Activated T-helper 2 cell treated with anti-CD3 and anti-CD28 coated beads, Interferon-gamma antibody, Interleukin-2, Interleukin-4, amounts not matched to agents 10 μg/mL and 5 μg/mL and 100 μg/mL, durations not matched to agents 14 hours and 24 hours and 36 hours (primary cell): Measurements from ENCODE around the gene PRKG1. TPM values are rescaled to one million over a fixed set of nuclear protein-coding genes. Genes with fewer than 3 reads are reported as not detected.

Source experiments
- DNase-seq: peaks from one replicate; pipeline ENCODE4 v3.0.0; 2021; ENCODE audit warnings: low spot score
- H3K27ac Mint-ChIP-seq: one replicate; pipeline ENCODE4 v1.8.0; 2021; ENCODE audit warnings: mixed read lengths
- H3K27me3 Mint-ChIP-seq: one replicate; pipeline ENCODE4 v1.8.0; 2021; ENCODE audit warnings: low read depth, mixed read lengths
- H3K36me3 Mint-ChIP-seq: one replicate; pipeline ENCODE4 v1.8.0; 2021; ENCODE audit warnings: low read depth, mixed read lengths
- H3K4me1 Mint-ChIP-seq: one replicate; pipeline ENCODE4 v1.8.0; 2021; ENCODE audit warnings: low read depth, mixed read lengths
- H3K4me3 Mint-ChIP-seq: one replicate; pipeline ENCODE4 v1.8.0; 2021; ENCODE audit warnings: low read depth, mild to moderate bottlenecking, moderate library complexity, mixed read lengths
- H3K9me3 Mint-ChIP-seq: one replicate; pipeline ENCODE4 v1.8.0; 2021; ENCODE audit warnings: mixed read lengths
- intact Hi-C: fragments of 100-400 bp; cut with micrococcal nuclease; formaldehyde crosslinking; loops from one replicate; pipeline ENCODE4 v1.15.1; 2023
- total RNA-seq: library from RNA; stranded (reverse); gene quantifications from 2 replicates; pipeline ENCODE4 v1.2.3, GENCODE V29; 2022

The PRKG1 gene
- total RNA-seq, 1 donor from 2014 or later: not detected

DNA sequence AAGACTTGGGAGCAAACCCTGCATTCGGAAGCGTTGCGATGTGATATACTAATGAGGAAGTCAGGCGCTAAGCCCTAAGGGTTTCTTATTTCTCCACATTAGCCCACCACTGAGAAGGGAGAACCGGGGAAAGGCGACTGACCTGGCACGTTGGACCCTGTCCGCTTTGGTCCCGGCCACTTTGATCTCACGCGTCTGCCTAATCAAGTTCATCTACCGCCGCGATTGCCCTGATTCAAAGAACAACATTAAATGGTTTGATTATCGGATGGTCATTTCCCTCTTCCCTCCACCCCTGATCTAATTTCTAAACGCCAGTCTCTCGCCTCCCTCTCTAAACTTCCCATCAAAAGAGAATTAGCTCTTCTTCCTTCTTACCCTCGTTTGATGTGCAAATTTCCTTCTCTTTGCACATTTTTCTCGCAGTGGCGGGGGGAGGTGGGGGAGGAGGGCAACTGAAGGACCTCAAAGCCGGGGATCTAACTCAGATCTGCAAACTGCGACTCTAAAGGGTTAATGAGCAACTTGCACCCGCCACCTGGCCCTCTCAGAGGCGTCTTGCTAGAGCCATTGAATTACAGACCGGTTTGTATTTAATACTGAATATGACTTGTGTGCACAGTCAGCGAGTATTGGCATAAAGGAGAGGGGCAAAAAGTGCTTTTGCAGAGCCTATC lies 1239.1 kb downstream of the PRKG1 start:
- DNase-seq: no peak
- Mint-ChIP-seq H3K4me3 (no peak overlapping the region), H3K36me3 (no peaks in the 10 kb centered on the region), H3K4me1 (peaks cover 6% of the 10 kb centered on the region), H3K9me3 (no peaks in the 10 kb centered on the region), H3K27me3 (peaks cover 56% of the 10 kb centered on the region), H3K27ac (peak overlapping the region; percentile 47)
- intact Hi-C loops: no loop called here

- peaks cover 48% of the 10 kb centered on the region for H3K27me3 Mint-ChIP-seq
- H3K36me3 Mint-ChIP-seq: no peaks in the 10 kb centered on the region
- peak within 1 kb of the TSS; percentile 0 for H3K4me3 Mint-ChIP-seq
- peak within 1 kb of the TSS; percentile 47 for H3K27ac Mint-ChIP-seq
- H3K4me1 Mint-ChIP-seq: peaks cover 6% of the 10 kb centered on the region
- intact Hi-C loops: no loop called here
- peak; percentile 10 for DNase-seq
- H3K9me3 Mint-ChIP-seq: no peaks in the 10 kb centered on the region
Measured at GRCh38 chr10:52313933-52314821, 1239.9 kb downstream of the PRKG1 start, which contains the start of gene DKK1. DKK1 (plus strand) TSS chr10:52314281; CDS start chr10:52314435, 154 bp downstream.

DNA sequence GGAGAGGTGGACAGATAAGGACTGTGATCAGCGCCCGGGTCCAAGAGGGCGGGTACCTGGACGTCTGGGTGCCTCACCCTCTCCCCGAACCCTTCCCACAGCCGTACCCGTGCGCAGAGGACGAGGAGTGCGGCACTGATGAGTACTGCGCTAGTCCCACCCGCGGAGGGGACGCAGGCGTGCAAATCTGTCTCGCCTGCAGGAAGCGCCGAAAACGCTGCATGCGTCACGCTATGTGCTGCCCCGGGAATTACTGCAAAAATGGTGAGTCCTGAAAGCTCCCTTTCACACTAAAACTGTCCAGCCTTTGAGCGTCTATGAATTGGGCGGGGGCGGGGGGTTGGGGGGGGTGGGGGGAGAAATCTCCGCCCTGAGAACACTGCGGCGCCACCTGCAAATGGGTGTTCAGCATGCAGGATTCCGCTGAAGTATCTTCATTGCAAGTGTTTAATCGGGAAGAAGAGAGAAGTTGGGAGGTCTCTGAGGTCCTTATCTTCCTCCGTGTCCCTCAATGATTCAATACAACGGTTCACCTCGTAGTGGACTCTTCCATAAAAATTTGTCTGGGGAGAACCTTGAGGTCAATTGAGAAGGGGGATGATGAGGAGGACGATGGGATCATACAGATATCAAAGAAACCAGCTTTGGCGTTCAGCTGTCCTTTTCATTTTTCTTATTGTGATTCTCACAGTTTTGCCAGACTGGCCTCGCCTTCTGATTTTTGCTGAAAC lies 1240.7 kb downstream of the PRKG1 start:
- no peaks in the 10 kb centered on the region for H3K9me3 Mint-ChIP-seq

GRCh38 chr10:52316001-52316400 lies 1241.7 kb downstream of the PRKG1 start:
- Mint-ChIP-seq H3K27ac (no peak overlapping the region), H3K36me3 (no peaks in the 10 kb centered on the region), H3K27me3 (peaks cover 40% of the 10 kb centered on the region), H3K9me3 (no peaks in the 10 kb centered on the region), H3K4me3 (no peak overlapping the region), H3K4me1 (peaks cover 6% of the 10 kb centered on the region)
- intact Hi-C loops: no loop called here
- DNase-seq: no peak

More for the DNA sequence above, 1240.7 kb downstream of the PRKG1 start:
- H3K27me3 Mint-ChIP-seq: peaks cover 44% of the 10 kb centered on the region
- H3K4me3 Mint-ChIP-seq: no peak overlapping the region
- H3K27ac Mint-ChIP-seq: no peak overlapping the region
- DNase-seq: no peak
- intact Hi-C loops: no loop called here
- no peaks in the 10 kb centered on the region for H3K36me3 Mint-ChIP-seq
- H3K4me1 Mint-ChIP-seq: peaks cover 6% of the 10 kb centered on the region

- peaks cover 6% of the 10 kb centered on the region for H3K4me1 Mint-ChIP-seq
- peaks cover 37% of the 10 kb centered on the region for H3K27me3 Mint-ChIP-seq
- H3K27ac Mint-ChIP-seq: no peak overlapping the region
- H3K9me3 Mint-ChIP-seq: no peaks in the 10 kb centered on the region
- intact Hi-C loops: no loop called here
- DNase-seq: no peak
- no peak overlapping the region for H3K4me3 Mint-ChIP-seq
- H3K36me3 Mint-ChIP-seq: no peaks in the 10 kb centered on the region
Measured at GRCh38 chr10:52316500-52316899, 1242.2 kb downstream of the PRKG1 start.

GRCh38 chr10:52318136-52318701 lies 1243.9 kb downstream of the PRKG1 start:
- intact Hi-C loops: no loop called here
- peaks cover 24% of the 10 kb centered on the region for H3K27me3 Mint-ChIP-seq

GRCh38 chr10:52318822-52319464 lies 1244.7 kb downstream of the PRKG1 start:
- no peak for DNase-seq
- H3K27me3 Mint-ChIP-seq: peaks cover 18% of the 10 kb centered on the region
- H3K4me3 Mint-ChIP-seq: no peak overlapping the region
- peaks cover 4% of the 10 kb centered on the region for H3K4me1 Mint-ChIP-seq
- intact Hi-C loops: no loop called here
- H3K36me3 Mint-ChIP-seq: no peaks in the 10 kb centered on the region
- H3K9me3 Mint-ChIP-seq: no peaks in the 10 kb centered on the region
- no peak overlapping the region for H3K27ac Mint-ChIP-seq

More at GRCh38 chr10:52318136-52318701, 1243.9 kb downstream of the PRKG1 start:
- Mint-ChIP-seq H3K36me3 (no peaks in the 10 kb centered on the region), H3K4me1 (peaks cover 5% of the 10 kb centered on the region), H3K27ac (no peak overlapping the region), H3K4me3 (no peak overlapping the region), H3K9me3 (no peaks in the 10 kb centered on the region)
- DNase-seq: no peak

- DNase-seq: no peak
- no peaks in the 10 kb centered on the region for H3K4me1 Mint-ChIP-seq
- H3K36me3 Mint-ChIP-seq: no peaks in the 10 kb centered on the region
- H3K9me3 Mint-ChIP-seq: no peaks in the 10 kb centered on the region
- H3K4me3 Mint-ChIP-seq: no peak overlapping the region
- intact Hi-C loops: no loop called here
- no peak overlapping the region for H3K27ac Mint-ChIP-seq
- peaks cover 10% of the 10 kb centered on the region for H3K27me3 Mint-ChIP-seq
Measured at GRCh38 chr10:52319926-52320325, 1245.6 kb downstream of the PRKG1 start.

DNA sequence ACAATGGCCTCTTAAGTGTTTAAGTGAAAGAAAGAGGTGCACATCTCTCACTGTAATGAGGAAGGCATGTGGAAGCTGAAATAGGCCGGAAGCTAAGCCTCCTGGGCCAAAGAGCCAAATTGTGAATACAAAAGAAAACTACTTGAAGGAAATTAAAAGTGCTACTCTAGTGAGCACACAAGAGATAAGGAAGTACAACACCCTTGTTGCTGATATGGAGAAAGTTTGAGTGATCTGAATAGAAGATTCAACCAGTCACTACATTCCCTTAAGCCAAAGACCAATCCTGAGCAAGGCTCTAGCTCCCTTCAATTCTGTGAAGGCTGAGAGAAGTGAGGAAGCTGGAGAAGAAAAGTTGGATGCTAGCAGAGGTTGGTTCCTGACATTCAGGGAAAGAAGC lies 1248.0 kb downstream of the PRKG1 start:
- no peak overlapping the region for H3K27ac Mint-ChIP-seq
- no peaks in the 10 kb centered on the region for H3K9me3 Mint-ChIP-seq
- H3K27me3 Mint-ChIP-seq: no peaks in the 10 kb centered on the region
- DNase-seq: no peak
- no peaks in the 10 kb centered on the region for H3K36me3 Mint-ChIP-seq
- intact Hi-C loops: no loop called here
- H3K4me1 Mint-ChIP-seq: no peaks in the 10 kb centered on the region
- H3K4me3 Mint-ChIP-seq: no peak overlapping the region

DNA sequence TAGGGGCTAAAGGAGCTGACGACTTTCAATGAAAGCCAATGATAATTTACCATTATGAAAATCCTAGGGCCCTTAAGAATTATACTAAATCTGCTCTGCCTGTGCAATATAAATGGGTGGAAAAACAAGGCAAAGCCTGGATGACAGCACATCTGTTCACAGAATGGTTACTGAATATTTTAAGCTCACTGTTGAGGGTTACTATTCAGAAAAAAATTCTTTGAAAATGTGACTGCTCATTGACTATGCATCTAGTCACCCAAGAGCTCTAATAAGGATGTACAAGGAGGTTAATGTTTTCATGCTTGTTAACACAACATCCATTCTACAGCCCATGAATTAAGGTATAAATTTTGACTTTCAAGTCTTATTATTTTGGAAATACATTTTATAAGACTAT lies 1248.6 kb downstream of the PRKG1 start:
- Mint-ChIP-seq H3K4me1 (no peaks in the 10 kb centered on the region), H3K27me3 (no peaks in the 10 kb centered on the region), H3K4me3 (no peak overlapping the region), H3K27ac (no peak overlapping the region), H3K36me3 (no peaks in the 10 kb centered on the region), H3K9me3 (no peaks in the 10 kb centered on the region)
- no peak for DNase-seq
- intact Hi-C loops: no loop called here

DNA sequence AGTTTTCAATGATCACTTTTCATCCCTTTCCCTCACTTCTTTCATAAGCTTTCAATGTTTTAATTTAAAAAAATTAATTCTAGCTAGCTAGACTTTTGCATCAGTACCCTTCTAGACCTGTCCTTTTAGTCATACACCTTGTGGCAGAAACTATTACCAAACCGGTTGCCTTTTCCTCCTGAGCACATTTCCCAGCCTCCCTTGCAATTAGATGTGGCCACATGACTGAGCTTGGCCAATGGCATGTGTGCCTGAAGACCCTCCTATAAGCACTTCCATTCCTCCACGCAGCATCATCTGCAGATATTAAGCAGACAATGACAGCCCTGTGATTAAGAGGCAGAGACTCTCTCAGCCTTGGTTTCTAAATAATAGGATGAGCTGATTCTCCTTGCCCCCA lies 1252.1 kb downstream of the PRKG1 start:
- H3K4me3 Mint-ChIP-seq: no peak overlapping the region
- no peaks in the 10 kb centered on the region for H3K4me1 Mint-ChIP-seq
- no peaks in the 10 kb centered on the region for H3K9me3 Mint-ChIP-seq
- no peaks in the 10 kb centered on the region for H3K27me3 Mint-ChIP-seq
- no peak overlapping the region for H3K27ac Mint-ChIP-seq
- intact Hi-C loops: no loop called here
- DNase-seq: no peak
- no peaks in the 10 kb centered on the region for H3K36me3 Mint-ChIP-seq
